Measurements from ENCODE around the gene GHRHR.

GHRHR gene

GRCh38 chr7:30928254-30928872 lies 35.4 kb upstream of the GHRHR start:
- no peak for DNase-seq (ENCODE audit: low read depth in 1 of 2, low spot score in 1 of 2)

GRCh38 chr7:30929686-30930085 lies 34.1 kb upstream of the GHRHR start:
- DNase-seq (ENCODE audit: low read depth in 1 of 2, low spot score in 1 of 2): no peak

- no peak for DNase-seq (ENCODE audit: low read depth in 1 of 2, low spot score in 1 of 2)
Observed at GRCh38 chr7:30930621-30931020, 33.1 kb upstream of the GHRHR start.

GRCh38 chr7:30931161-30931928 lies 32.4 kb upstream of the GHRHR start:
- no peak for DNase-seq (ENCODE audit: low read depth in 1 of 2, low spot score in 1 of 2)

GRCh38 chr7:30931929-30932540 lies 31.7 kb upstream of the GHRHR start:
- DNase-seq (ENCODE audit: low read depth in 1 of 2, low spot score in 1 of 2): no peak

- DNase-seq (ENCODE audit: low read depth in 1 of 2, low spot score in 1 of 2): no peak
Observed at GRCh38 chr7:30932562-30932961, 31.2 kb upstream of the GHRHR start.

GRCh38 chr7:30933124-30933974 lies 30.4 kb upstream of the GHRHR start:
- no peak for DNase-seq (ENCODE audit: low read depth in 1 of 2, low spot score in 1 of 2)

GRCh38 chr7:30934225-30934624 lies 29.5 kb upstream of the GHRHR start:
- no peak for DNase-seq (ENCODE audit: low read depth in 1 of 2, low spot score in 1 of 2)

- DNase-seq (ENCODE audit: low read depth in 1 of 2, low spot score in 1 of 2): no peak
Observed at GRCh38 chr7:30934732-30935568, 28.8 kb upstream of the GHRHR start.

- no peak for DNase-seq (ENCODE audit: low read depth in 1 of 2, low spot score in 1 of 2)
Observed at GRCh38 chr7:30935569-30935877, 28.2 kb upstream of the GHRHR start.

GRCh38 chr7:30936650-30937245 lies 27.0 kb upstream of the GHRHR start:
- DNase-seq (ENCODE audit: low read depth in 1 of 2, low spot score in 1 of 2): no peak

- no peak for DNase-seq (ENCODE audit: low read depth in 1 of 2, low spot score in 1 of 2)
Observed at GRCh38 chr7:30937416-30937815, 26.3 kb upstream of the GHRHR start.

GRCh38 chr7:30938435-30939316 lies 25.1 kb upstream of the GHRHR start:
- peak in 1 of 2 donors; percentile 47 for DNase-seq (ENCODE audit: low read depth in 1 of 2, low spot score in 1 of 2)

- no peak for DNase-seq (ENCODE audit: low read depth in 1 of 2, low spot score in 1 of 2)
Observed at GRCh38 chr7:30941582-30942323, 22.0 kb upstream of the GHRHR start.

- no peak for DNase-seq (ENCODE audit: low read depth in 1 of 2, low spot score in 1 of 2)
Observed at GRCh38 chr7:30950197-30950596, 13.6 kb upstream of the GHRHR start.

GRCh38 chr7:30954914-30955313 lies 8.8 kb upstream of the GHRHR start:
- DNase-seq (ENCODE audit: low read depth in 1 of 2, low spot score in 1 of 2): no peak

GRCh38 chr7:30956704-30957103 lies 7.0 kb upstream of the GHRHR start:
- no peak for DNase-seq (ENCODE audit: low read depth in 1 of 2, low spot score in 1 of 2)

- no peak for DNase-seq (ENCODE audit: low read depth in 1 of 2, low spot score in 1 of 2)
Observed at GRCh38 chr7:30965372-30965771, 1.6 kb downstream of the GHRHR start.

- no peak for DNase-seq (ENCODE audit: low read depth in 1 of 2, low spot score in 1 of 2)
Observed at GRCh38 chr7:30965883-30966282, 2.1 kb downstream of the GHRHR start.
